IMR-90 (cell line): Measurements from ENCODE around the gene CMTM5. TPM values are rescaled to one million over a fixed set of nuclear protein-coding genes. Genes with fewer than 3 reads are reported as not detected.

Experiments
- ATAC-seq: fragments of 200-7000 bp; cut with Tn5 transposase; 2 replicates; pipeline ENCODE4 v1.9.1; 2020; ENCODE audit warnings: low read depth, mild to moderate bottlenecking, moderate library complexity
- BruUV-seq: library from RNA; stranded (reverse); fragments of 400-500 nt; replicated peaks from 2 replicates; lab custom pipeline; 2021; lab: Mats Ljungman, UMichigan
- CTCF ChIA-PET: fragments of 300-600 bp; formaldehyde crosslinking; extraction: SDS; loops from one replicate; lab custom pipeline; 2021; ENCODE audit warnings: antibody characterized with exemption; lab: Yijun Ruan, JAX
- POLR2A ChIA-PET: fragments of 300-600 bp; sonication (Branson Sonifier 250); formaldehyde crosslinking; loops from one replicate; lab custom pipeline; 2022; ENCODE audit warnings: antibody characterized with exemption; ENCODE audit not compliant: unreplicated experiment; lab: Charles Lee
- DNase-seq: peaks from one replicate; pipeline ENCODE4 v3.0.0; 2013
- H2AFZ ChIP-seq: replicated peaks from 2 replicates; pipeline ENCODE3; 2013; ENCODE audit warnings: low read length, mild to moderate bottlenecking; ENCODE audit not compliant: poor library complexity
- H2AK5ac ChIP-seq: 2 replicates; pipeline ENCODE4 v1.6.1; 2013; ENCODE audit warnings: low read depth, low read length, inconsistent platforms
- H2AK9ac ChIP-seq: replicated peaks from 2 replicates; pipeline ENCODE3; 2013; ENCODE audit warnings: mild to moderate bottlenecking, low read depth, low read length, moderate library complexity; ENCODE audit not compliant: poor library complexity
- H2BK120ac ChIP-seq: 2 replicates; pipeline ENCODE4 v1.6.1; 2013; ENCODE audit warnings: low read depth, low read length, inconsistent platforms
- H2BK15ac ChIP-seq: 3 replicates; pipeline ENCODE4 v1.6.1; 2013; ENCODE audit warnings: low read depth, low read length, inconsistent platforms
- H2BK20ac ChIP-seq: 2 replicates; pipeline ENCODE4 v1.6.1; 2013; ENCODE audit warnings: low read depth, mild to moderate bottlenecking, inconsistent platforms, low read length, moderate library complexity
- H2BK5ac ChIP-seq: 2 replicates; pipeline ENCODE4 v1.6.1; 2013; ENCODE audit warnings: mild to moderate bottlenecking, low read depth, low read length, inconsistent platforms; ENCODE audit not compliant: poor library complexity, severe bottlenecking
- H3K14ac ChIP-seq: replicated peaks from 2 replicates; pipeline ENCODE4 v1.6.1; 2013; ENCODE audit warnings: low read depth, low read length, inconsistent platforms
- H3K18ac ChIP-seq: 2 replicates; pipeline ENCODE4 v1.6.1; 2013; ENCODE audit warnings: low read depth, low read length, control low read depth
- H3K23ac ChIP-seq: 2 replicates; pipeline ENCODE4 v1.6.1; 2013; ENCODE audit warnings: low read depth, low read length, inconsistent platforms
- H3K27ac ChIP-seq: 2 replicates; pipeline ENCODE4 v1.5.1; 2013; ENCODE audit warnings: mild to moderate bottlenecking, control low read depth, low read length; ENCODE audit not compliant: insufficient read depth
- H3K27me3 ChIP-seq: 2 replicates; pipeline ENCODE4 v1.6.1; 2013; ENCODE audit warnings: low read length; ENCODE audit not compliant: control insufficient read depth, insufficient read depth
- H3K36me3 ChIP-seq: 2 replicates; pipeline ENCODE4 v1.6.1; 2013; ENCODE audit warnings: low read length, mixed read lengths; ENCODE audit not compliant: control insufficient read depth, insufficient read depth
- H3K4ac ChIP-seq: 2 replicates; pipeline ENCODE4 v1.6.1; 2013; ENCODE audit warnings: low read depth, low read length, inconsistent platforms
- H3K4me1 ChIP-seq: 2 replicates; pipeline ENCODE4 v1.6.1; 2013; ENCODE audit warnings: low read length, mixed read lengths; ENCODE audit not compliant: control insufficient read depth, insufficient read depth
- H3K4me2 ChIP-seq: 2 replicates; pipeline ENCODE4 v1.6.1; 2013; ENCODE audit warnings: low read depth, mild to moderate bottlenecking, control low read depth, low read length, moderate library complexity
- H3K4me3 ChIP-seq: 2 replicates; pipeline ENCODE4 v1.5.1; 2013; ENCODE audit warnings: low read depth, mild to moderate bottlenecking, control low read depth, low read length, moderate library complexity; ENCODE audit not compliant: insufficient read depth
- H3K56ac ChIP-seq: 2 replicates; pipeline ENCODE4 v1.6.1; 2013; ENCODE audit warnings: low read length, inconsistent platforms; ENCODE audit not compliant: insufficient read depth; ENCODE audit errors: extremely low read depth
- H3K79me1 ChIP-seq, 2 experiments: 2 replicates each; pipeline ENCODE4 v1.6.1; 2013; ENCODE audit warnings: low read length in 2 of 2, inconsistent platforms in 1 of 2, low read depth in 1 of 2
- H3K9ac ChIP-seq: 2 replicates; pipeline ENCODE4 v1.6.1; 2013; ENCODE audit warnings: low read depth, low read length, control low read depth
- H3K9me1 ChIP-seq: 2 replicates; pipeline ENCODE4 v1.6.1; 2013; ENCODE audit warnings: low read length, inconsistent platforms; ENCODE audit not compliant: insufficient read depth
- H3K9me3 ChIP-seq: 2 replicates; pipeline ENCODE4 v1.6.1; 2013; ENCODE audit warnings: low read length; ENCODE audit not compliant: control insufficient read depth, insufficient read depth
- H4K20me1 ChIP-seq: 2 replicates; pipeline ENCODE4 v1.6.1; 2013; ENCODE audit warnings: low read length, inconsistent platforms; ENCODE audit not compliant: insufficient read depth
- H4K5ac ChIP-seq: 2 replicates; pipeline ENCODE4 v1.6.1; 2013; ENCODE audit warnings: mild to moderate bottlenecking, low read depth, low read length, control low read depth
- H4K8ac ChIP-seq, 2 experiments: 2 replicates each; pipeline ENCODE4 v1.6.1; 2013; ENCODE audit warnings: low read depth in 2 of 2, low read length in 2 of 2, control low read depth in 1 of 2, inconsistent platforms in 1 of 2
- H4K91ac ChIP-seq: 2 replicates; pipeline ENCODE4 v1.6.1; 2013; ENCODE audit warnings: low read depth, low read length, inconsistent platforms; ENCODE audit not compliant: insufficient read depth
- CEBPB ChIP-seq: IDR thresholded peaks from 2 replicates; pipeline ENCODE4 v1.6.1; 2012; ENCODE audit warnings: low read depth, low read length, improper control_type of control experiment
- RAD21 ChIP-seq: IDR thresholded peaks from 2 replicates; pipeline ENCODE4 v1.6.1; 2012; ENCODE audit warnings: low read length, improper control_type of control experiment
- WGBS, 2 experiments: methylation state at CpG; one replicate each; pipeline versions ENCODE4 v1.1.5 to v1.1.7; 2013; ENCODE audit warnings: missing lambda C conversion rate in 2 of 2; ENCODE audit not compliant: insufficient read length in 1 of 2; ENCODE audit errors: extremely low coverage in 2 of 2; 5-methylcytosine and 5-hydroxymethylcytosine counted together
- dilution Hi-C: fragments of 300-500 bp; cut with HindIII; formaldehyde crosslinking; loops from one replicate; pipeline ENCODE4 v1.14.3; 2018; ENCODE audit warnings: low sequenced_read_pairs; ENCODE audit not compliant: unreplicated experiment
- in situ Hi-C: fragments of 300-500 bp; cut with MboI; formaldehyde crosslinking; loops from 3 replicates; pipeline ENCODE4 v1.14.3; 2019; ENCODE audit warnings: low sequenced_read_pairs, inconsistent platforms, mixed read lengths
- intact Hi-C: fragments of 100-400 bp; cut with micrococcal nuclease; formaldehyde crosslinking; loops from 2 replicates; pipeline ENCODE4 v1.10.0; 2022
- polyA plus RNA-seq, 3 experiments: library from polyadenylated mRNA; depleted of rRNA; stranded (reverse); fragments of >200 nt; gene quantifications; 2 replicates each; pipeline ENCODE4 v1.2.3, GENCODE V29; 2012; ENCODE audit warnings: low replicate concordance in 1 of 3
- total RNA-seq: library from RNA; depleted of rRNA; stranded (reverse); fragments of >200 nt; gene quantifications from 2 replicates; pipeline ENCODE4 v1.2.3, GENCODE V29; 2012

Gene CMTM5
- total and polyA plus RNA-seq, 2 of the 4 experiments (the other 2 are of a cell fraction), result 0.07 TPM; not detected in 1

DNA sequence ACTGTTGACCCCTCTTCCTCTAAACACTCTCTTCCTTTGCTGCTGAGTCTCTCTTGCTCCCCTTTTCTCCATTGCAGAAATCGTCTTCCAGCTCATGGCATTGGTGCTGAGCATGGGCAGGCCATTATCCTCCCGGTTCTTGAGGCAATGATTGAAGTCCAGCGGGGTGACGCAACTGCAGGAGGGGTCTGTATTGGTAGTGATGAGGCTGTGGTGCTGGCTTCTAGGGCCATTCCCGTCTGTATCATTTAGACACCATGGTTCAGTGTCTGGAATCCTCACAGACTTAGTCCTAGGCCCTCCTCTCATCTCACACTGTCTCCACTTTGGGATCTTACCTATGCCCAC lies 23.4 kb upstream of the CMTM5 start:
- H4K91ac ChIP-seq, result no peak overlapping the region
- H3K14ac ChIP-seq, result 0 out of 2 replicates have a peak overlapping the region, but pooled peaks have one; percentile 46
- dilution Hi-C loops, result no loop called here
- intact Hi-C loops, result no loop called here
- H3K4me3 ChIP-seq, result no peak overlapping the region
- H2AFZ ChIP-seq, result peak overlapping the region; percentile 96
- no peak overlapping the region for H3K56ac ChIP-seq
- H4K8ac ChIP-seq, result peak overlapping the region; percentile 75 to 77; a peak in 3 of 4 replicates
- no peaks in the 10 kb centered on the region; the same call in 1 of the 2 replicates for H4K20me1 ChIP-seq
- no peak overlapping the region for H3K23ac ChIP-seq
- H3K9ac ChIP-seq, result no peak overlapping the region
- no peak overlapping the region for H3K27ac ChIP-seq
- peaks cover 0 to 7% of the 10 kb centered on the region in 2 experiments; a peak in 3 of 4 replicates for H3K79me1 ChIP-seq
- H2BK5ac ChIP-seq, result no peak overlapping the region
- ChIA-PET POLR2A (no interaction called here), CTCF (interaction anchor here (1.4 to 1.7 kb wide), 2 partner anchors 10 to 27 kb away, joined by 3 to 4 read pairs; no protein-coding TSS in a partner anchor)
- H3K4ac ChIP-seq, result 0 out of 2 replicates have a peak overlapping the region, but pooled peaks have one; percentile 64
- peak overlapping the region; percentile 33; the same call in 1 of the 2 replicates for H2BK20ac ChIP-seq
- H2AK9ac ChIP-seq, result no peak overlapping the region
- no peak overlapping the region for H3K4me2 ChIP-seq
- in situ Hi-C loops, result no loop called here
- no peak overlapping the region for H4K5ac ChIP-seq
- DNase-seq (no peak), ATAC-seq (no peak)
- peaks cover 25% of the 10 kb centered on the region for H3K36me3 ChIP-seq
- no peaks in the 10 kb centered on the region for H3K9me3 ChIP-seq
- peak overlapping the region; percentile 35 for H2BK120ac ChIP-seq
- peaks cover 6% of the 10 kb centered on the region; the same call in 1 of the 2 replicates for H3K9me1 ChIP-seq
- no peak overlapping the region for H2BK15ac ChIP-seq
- H3K18ac ChIP-seq, result no peak overlapping the region
- TF ChIP-seq RAD21 (no peak), CEBPB (0 out of 2 replicates have a peak, but pooled peaks have one; percentile 13)
- BruUV-seq, result no TSS peak
- no peaks in the 10 kb centered on the region for H3K27me3 ChIP-seq
- no CpG with 5 or more reads among the region's 5 CpGs for WGBS, 2 experiments
- H3K4me1 ChIP-seq, result peaks cover 3% of the 10 kb centered on the region; the same call in 1 of the 2 replicates
- peak overlapping the region; percentile 27; the same call in 1 of the 2 replicates for H2AK5ac ChIP-seq
